Fibroblast of skin of right biceps (primary cell): ENCODE measurements around the gene DKKL1.

Experiments used
- DNase-seq: peaks from one replicate; pipeline ENCODE4 v3.0.0-alpha.2; 2013

The DKKL1 gene

DNA sequence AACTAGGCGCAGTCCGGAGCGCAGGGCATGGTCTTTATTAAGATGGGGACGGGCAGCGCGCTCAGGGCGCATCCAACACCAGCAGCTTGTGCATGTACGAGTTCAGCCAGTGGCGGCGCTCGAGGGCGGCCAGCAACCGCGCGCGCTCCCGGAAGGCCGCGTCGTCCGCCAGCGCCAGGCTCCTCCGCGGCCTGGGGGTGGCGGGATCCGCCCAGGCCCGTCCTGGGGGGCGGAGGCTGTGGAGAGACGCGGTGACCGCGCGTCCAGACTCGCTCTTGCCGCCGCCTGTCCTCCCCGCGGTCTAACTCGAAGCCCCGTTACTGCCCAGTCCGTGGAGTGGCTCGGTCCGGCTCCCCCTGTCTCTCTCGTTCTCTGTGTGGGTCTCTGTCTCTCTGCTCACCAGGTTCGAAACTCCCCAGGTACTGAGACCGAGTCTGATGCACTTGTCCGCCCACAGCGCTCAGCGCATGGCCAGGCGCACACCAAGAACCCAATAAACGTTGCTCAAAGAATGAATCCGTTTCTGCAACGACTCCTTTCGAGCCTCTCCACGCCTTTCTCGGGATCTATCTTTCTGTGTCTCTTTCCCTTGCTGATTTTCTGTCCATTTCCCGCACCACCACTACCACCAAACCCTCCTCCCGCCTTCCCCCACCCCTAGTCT, 58.9 kb downstream of the DKKL1 start:
- peak; percentile 23 for DNase-seq

DNA sequence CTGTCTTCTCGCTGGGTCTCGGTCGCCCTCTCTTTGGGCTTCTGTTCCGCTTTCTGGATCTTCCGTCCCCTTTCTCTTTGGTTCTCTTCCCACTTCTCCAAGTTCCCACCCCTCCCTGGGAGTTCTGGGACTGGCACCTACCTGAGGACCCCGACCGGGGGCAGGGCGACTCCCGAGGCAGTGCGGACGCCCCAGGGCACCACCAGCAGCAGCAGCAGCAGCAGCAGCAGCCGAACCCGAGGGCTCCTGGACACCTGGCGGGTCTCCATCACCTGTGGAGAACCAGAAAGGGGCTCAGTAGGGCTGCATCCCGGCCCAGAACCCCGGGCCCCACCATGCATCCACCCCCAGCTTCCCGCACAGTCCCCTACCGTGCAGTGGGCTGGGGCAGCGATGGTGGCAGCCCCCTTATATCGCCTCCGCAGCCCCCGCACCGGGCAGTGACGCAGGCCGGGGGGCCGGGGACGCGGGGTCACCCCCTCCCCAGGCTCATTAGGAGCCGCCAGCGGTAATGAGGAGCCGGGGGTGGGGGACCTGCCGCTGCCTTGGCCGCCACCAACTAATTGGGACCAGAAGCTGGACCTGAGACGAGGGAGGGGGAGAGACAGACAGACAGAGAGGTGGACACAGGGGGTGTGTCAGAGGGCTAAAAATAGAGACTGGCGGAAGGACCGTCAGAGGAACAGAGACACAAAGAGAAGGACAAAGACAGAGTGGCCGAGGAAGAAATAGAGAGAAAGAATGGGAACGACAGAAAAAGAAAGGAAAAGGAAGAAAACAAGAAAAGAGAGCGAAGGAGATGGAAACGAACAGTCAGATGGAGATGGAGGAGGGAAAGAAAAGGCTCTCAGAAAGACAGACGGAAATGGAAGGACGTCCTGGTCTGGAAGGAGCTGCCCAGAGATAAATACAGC, 59.7 kb downstream of the DKKL1 start, which contains the start of gene PTH2:
PTH2 (minus strand) TSS at position 371 of the 914 bp plus-strand sequence; CDS start at position 269, 102 bp downstream.
- DNase-seq: no peak

DNA sequence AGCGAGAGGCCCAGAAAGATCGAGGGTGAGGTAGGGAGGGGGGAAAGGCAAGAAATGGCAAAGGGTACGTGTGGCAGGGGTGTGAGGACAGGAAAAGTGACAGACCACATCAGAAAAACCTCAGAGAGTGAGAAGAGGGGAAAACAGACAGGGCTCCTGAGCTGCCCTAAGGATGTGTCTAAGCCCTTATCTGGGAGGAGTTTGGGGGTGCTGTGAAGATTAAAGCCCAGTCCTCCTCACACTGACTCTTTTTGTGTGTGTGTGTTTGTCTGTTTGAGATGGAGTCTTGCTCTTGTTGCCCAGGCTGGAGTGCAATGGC, 60.3 kb downstream of the DKKL1 start:
- DNase-seq: no peak
